ENCODE measurements around the gene SLC36A4.

DNA sequence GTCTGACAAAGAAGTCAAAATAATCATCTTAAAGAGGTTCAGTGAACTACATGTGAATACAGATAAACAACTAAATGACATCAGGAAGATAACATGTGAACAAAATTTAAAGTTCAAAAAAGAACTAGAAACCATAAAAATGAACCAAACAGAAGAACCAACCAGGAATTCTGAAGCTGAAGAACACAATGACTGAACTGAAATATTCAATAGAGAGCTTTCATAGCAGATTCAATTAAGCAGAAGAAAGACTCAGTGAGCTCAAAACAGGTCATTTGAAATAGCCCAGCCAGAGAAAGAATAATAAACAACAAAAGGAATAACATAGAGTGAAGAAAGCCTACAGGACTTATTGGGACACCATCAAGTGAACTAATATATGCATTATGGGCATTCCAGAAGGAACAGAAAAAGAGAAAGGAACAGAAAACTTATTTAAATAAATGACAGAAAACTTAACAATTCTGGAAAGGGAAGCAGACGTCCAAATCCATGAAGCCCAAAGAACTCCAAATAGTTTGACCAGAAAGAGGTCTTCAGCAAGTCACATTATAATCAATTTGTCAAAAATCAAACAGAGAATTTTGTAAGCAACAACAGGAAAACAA is 11.0 kb upstream of the SLC36A4 start:
- TF ChIP-seq CTCF (conservative IDR thresholded peaks at IDR 0.05) (no peak), ZFX (IDR thresholded peaks at IDR 0.05) (no peak)

Measured in C4-2B (cell line).